Neural progenitor cell (in vitro differentiated cells): ENCODE data around the gene CCDC97. TPM values are rescaled to one million over a fixed set of nuclear protein-coding genes. Genes with fewer than 3 reads are reported as not detected.

Experiments
- DNase-seq: peaks from one replicate; pipeline ENCODE4 v3.0.0-alpha.2; 2016; ENCODE audit warnings: low spot score
- H2AFZ ChIP-seq: fragments of 200-600 bp; sonication (generic); replicated peaks from 2 replicates; pipeline ENCODE4 v1.6.1; 2016; ENCODE audit warnings: antibody characterized with exemption
- H3F3A ChIP-seq: fragments of 200-600 bp; sonication (generic); 2 replicates; pipeline ENCODE4 v1.6.1; 2016; ENCODE audit warnings: antibody characterized with exemption, low read depth
- H3K27ac ChIP-seq: fragments of 200-600 bp; sonication (generic); 2 replicates; pipeline ENCODE4 v1.5.1; 2016; ENCODE audit warnings: mild to moderate bottlenecking
- H3K27me3 ChIP-seq: fragments of 200-600 bp; sonication (generic); 2 replicates; pipeline ENCODE4 v1.6.1; 2016; ENCODE audit warnings: mild to moderate bottlenecking, moderate library complexity
- H3K36me3 ChIP-seq: fragments of 200-600 bp; sonication (generic); 2 replicates; pipeline ENCODE4 v1.5.1; 2016
- H3K4me1 ChIP-seq: fragments of 200-600 bp; sonication (generic); 2 replicates; pipeline ENCODE4 v1.6.1; 2016; ENCODE audit warnings: mixed run types
- H3K4me2 ChIP-seq: fragments of 200-600 bp; sonication (generic); 2 replicates; pipeline ENCODE4 v1.6.1; 2016
- H3K4me3 ChIP-seq: fragments of 200-600 bp; sonication (generic); 2 replicates; pipeline ENCODE4 v1.5.1; 2016
- H3K79me2 ChIP-seq: fragments of 200-600 bp; sonication (generic); 2 replicates; pipeline ENCODE4 v1.6.1; 2016; ENCODE audit warnings: low read depth
- H3K9ac ChIP-seq: fragments of 200-600 bp; sonication (generic); 2 replicates; pipeline ENCODE4 v1.6.1; 2016
- H3K9me3 ChIP-seq: fragments of 200-600 bp; sonication (generic); 2 replicates; pipeline ENCODE4 v1.5.1; 2016; ENCODE audit warnings: low read depth
- H4K20me1 ChIP-seq: fragments of 200-600 bp; sonication (generic); 2 replicates; pipeline ENCODE4 v1.6.1; 2016; ENCODE audit warnings: low read depth
- H3K27ac Mint-ChIP-seq: 3 replicates; pipeline ENCODE4 v1.8.0; 2021; ENCODE audit warnings: mixed read lengths
- H3K27me3 Mint-ChIP-seq: 2 replicates; pipeline ENCODE4 v1.8.0; 2022; ENCODE audit warnings: low read depth, mild to moderate bottlenecking, inconsistent platforms, moderate library complexity, mixed read lengths; ENCODE audit not compliant: insufficient read depth
- H3K36me3 Mint-ChIP-seq: 3 replicates; pipeline ENCODE4 v1.8.0; 2021; ENCODE audit warnings: mixed read lengths
- H3K4me1 Mint-ChIP-seq: 3 replicates; pipeline ENCODE4 v1.8.0; 2021; ENCODE audit warnings: mixed read lengths
- H3K4me3 Mint-ChIP-seq: 3 replicates; pipeline ENCODE4 v1.8.0; 2021; ENCODE audit warnings: mild to moderate bottlenecking, moderate library complexity, mixed read lengths
- H3K9me3 Mint-ChIP-seq: 3 replicates; pipeline ENCODE4 v1.8.0; 2020; ENCODE audit warnings: mixed read lengths
- EZH2 ChIP-seq: fragments of 200-600 bp; sonication (generic); IDR thresholded peaks from 2 replicates; pipeline ENCODE4 v1.6.1; 2017; ENCODE audit warnings: antibody characterized with exemption, mild to moderate bottlenecking, moderate library complexity
- EZH2phosphoT487 ChIP-seq: fragments of 200-600 bp; sonication (generic); IDR thresholded peaks from 2 replicates; pipeline ENCODE4 v1.6.1; 2017; ENCODE audit warnings: antibody characterized with exemption
- total RNA-seq: library from RNA; depleted of rRNA; stranded (reverse); fragments of >200 nt; gene quantifications from 2 replicates; pipeline ENCODE4 v1.2.3, GENCODE V29; 2015; ENCODE audit warnings: low replicate concordance
- TF ChIP-seq, protein P1 (sequence below): fragments of 200-600 bp; sonication (generic); IDR thresholded peaks from 2 replicates; pipeline ENCODE4 v1.5.1; 2017; ENCODE audit warnings: antibody characterized with exemption, mild to moderate bottlenecking

CCDC97 gene
- total RNA-seq, 1 donor from 2014 or later = 19.1 TPM

DNA sequence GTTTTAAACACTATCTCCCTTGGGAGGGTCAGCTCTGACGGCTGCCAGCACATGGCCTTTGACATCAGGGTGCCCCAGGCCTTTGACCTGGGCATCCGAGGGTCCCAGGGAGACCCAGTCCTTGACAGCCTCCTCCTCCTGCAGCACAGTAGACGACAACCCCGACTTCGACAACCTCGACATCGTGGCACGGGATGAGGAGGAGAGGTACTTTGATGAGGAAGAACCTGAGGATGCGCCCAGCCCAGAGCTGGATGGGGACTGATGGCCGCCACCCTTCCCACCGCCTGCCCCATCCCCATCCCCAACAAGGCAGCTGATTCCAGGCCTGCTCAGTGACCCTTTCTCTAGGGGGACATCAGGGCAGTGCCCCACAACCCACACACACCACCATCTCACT lies 12.5 kb downstream of the CCDC97 start:
- no peak for TF ChIP-seq EZH2
- TF ChIP-seq, protein P1, sequence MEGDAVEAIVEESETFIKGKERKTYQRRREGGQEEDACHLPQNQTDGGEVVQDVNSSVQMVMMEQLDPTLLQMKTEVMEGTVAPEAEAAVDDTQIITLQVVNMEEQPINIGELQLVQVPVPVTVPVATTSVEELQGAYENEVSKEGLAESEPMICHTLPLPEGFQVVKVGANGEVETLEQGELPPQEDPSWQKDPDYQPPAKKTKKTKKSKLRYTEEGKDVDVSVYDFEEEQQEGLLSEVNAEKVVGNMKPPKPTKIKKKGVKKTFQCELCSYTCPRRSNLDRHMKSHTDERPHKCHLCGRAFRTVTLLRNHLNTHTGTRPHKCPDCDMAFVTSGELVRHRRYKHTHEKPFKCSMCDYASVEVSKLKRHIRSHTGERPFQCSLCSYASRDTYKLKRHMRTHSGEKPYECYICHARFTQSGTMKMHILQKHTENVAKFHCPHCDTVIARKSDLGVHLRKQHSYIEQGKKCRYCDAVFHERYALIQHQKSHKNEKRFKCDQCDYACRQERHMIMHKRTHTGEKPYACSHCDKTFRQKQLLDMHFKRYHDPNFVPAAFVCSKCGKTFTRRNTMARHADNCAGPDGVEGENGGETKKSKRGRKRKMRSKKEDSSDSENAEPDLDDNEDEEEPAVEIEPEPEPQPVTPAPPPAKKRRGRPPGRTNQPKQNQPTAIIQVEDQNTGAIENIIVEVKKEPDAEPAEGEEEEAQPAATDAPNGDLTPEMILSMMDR = no peak
- TF ChIP-seq EZH2phosphoT487 = no peak
- H3K27me3 ChIP-seq = peaks cover 12% of the 10 kb centered on the region
- H3K9me3 ChIP-seq = no peaks in the 10 kb centered on the region
- H3K36me3 ChIP-seq = no peaks in the 10 kb centered on the region
- no peak overlapping the region for H3K27ac ChIP-seq
- no peak overlapping the region for H3K9ac ChIP-seq
- H3F3A ChIP-seq = peaks cover 21% of the 10 kb centered on the region
- H3K4me3 ChIP-seq = no peak overlapping the region
- Mint-ChIP-seq H3K36me3 (peaks cover 8% of the 10 kb centered on the region), H3K4me3 (no peak overlapping the region), H3K27ac (no peak overlapping the region), H3K27me3 (peaks cover 7% of the 10 kb centered on the region), H3K9me3 (no peaks in the 10 kb centered on the region), H3K4me1 (peaks cover 41% of the 10 kb centered on the region)
- H3K79me2 ChIP-seq = no peaks in the 10 kb centered on the region
- peaks cover 18% of the 10 kb centered on the region for H3K4me1 ChIP-seq
- no peak overlapping the region for H2AFZ ChIP-seq
- DNase-seq = no peak
- H3K4me2 ChIP-seq = no peak overlapping the region
- peaks cover 21% of the 10 kb centered on the region for H4K20me1 ChIP-seq

GRCh38 chr19:41323023-41323422 lies 13.1 kb downstream of the CCDC97 start:
- Mint-ChIP-seq H3K27ac (no peak overlapping the region), H3K36me3 (peaks cover 5% of the 10 kb centered on the region), H3K27me3 (peaks cover 10% of the 10 kb centered on the region), H3K4me3 (no peak overlapping the region), H3K9me3 (no peaks in the 10 kb centered on the region), H3K4me1 (peaks cover 43% of the 10 kb centered on the region)
- no peaks in the 10 kb centered on the region for H3K36me3 ChIP-seq
- H3K4me2 ChIP-seq = no peak overlapping the region
- TF ChIP-seq, protein P1 = no peak
- TF ChIP-seq EZH2phosphoT487 = no peak
- TF ChIP-seq EZH2 = no peak
- peaks cover 21% of the 10 kb centered on the region for H4K20me1 ChIP-seq
- H3F3A ChIP-seq = peaks cover 21% of the 10 kb centered on the region
- H3K4me1 ChIP-seq = peaks cover 18% of the 10 kb centered on the region
- H3K27ac ChIP-seq = no peak overlapping the region
- H2AFZ ChIP-seq = no peak overlapping the region
- no peak for DNase-seq
- no peak overlapping the region for H3K4me3 ChIP-seq
- no peaks in the 10 kb centered on the region for H3K9me3 ChIP-seq
- H3K79me2 ChIP-seq = no peaks in the 10 kb centered on the region
- no peak overlapping the region for H3K9ac ChIP-seq
- peaks cover 12% of the 10 kb centered on the region for H3K27me3 ChIP-seq

DNA sequence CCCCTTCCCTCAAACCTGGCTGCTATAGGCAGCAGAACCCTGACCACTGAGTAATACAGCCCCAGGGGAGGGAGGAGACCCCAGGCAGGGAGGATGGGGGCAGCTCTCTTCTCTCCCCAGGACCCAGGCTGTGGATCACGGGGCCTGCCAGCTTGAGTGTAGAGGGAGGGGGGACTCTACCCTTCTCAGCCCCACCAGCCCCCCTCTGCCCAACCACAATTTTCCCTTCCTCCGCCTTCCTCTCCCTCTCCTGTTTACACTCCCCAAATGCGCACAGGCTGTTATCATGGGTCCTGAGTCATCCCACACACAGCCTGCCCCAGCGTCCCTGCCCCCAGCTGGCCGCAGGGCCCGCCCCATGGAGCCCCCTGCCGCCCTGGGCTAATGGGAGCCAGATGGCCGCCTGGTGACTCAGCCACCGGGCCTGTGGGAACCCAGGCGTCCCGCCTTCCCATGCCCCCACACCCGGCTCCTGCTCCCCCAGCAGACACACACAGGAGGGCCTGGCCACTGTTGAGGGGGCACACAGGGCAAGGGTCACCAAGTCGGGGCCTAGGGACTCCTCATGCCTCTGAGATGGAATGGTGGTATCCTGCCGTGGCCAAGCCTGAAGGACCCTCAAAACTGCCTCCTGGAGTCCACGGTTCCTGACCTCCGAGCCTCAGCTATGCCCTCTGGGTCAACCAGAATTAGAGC lies 13.6 kb downstream of the CCDC97 start:
- no peaks in the 10 kb centered on the region for H3K36me3 ChIP-seq
- Mint-ChIP-seq H3K4me1 (peaks cover 48% of the 10 kb centered on the region), H3K36me3 (peaks cover 2% of the 10 kb centered on the region), H3K27ac (no peak overlapping the region), H3K4me3 (no peak overlapping the region), H3K27me3 (peaks cover 11% of the 10 kb centered on the region), H3K9me3 (no peaks in the 10 kb centered on the region)
- TF ChIP-seq EZH2 = no peak
- TF ChIP-seq EZH2phosphoT487 = no peak
- TF ChIP-seq, protein P1 = no peak
- peaks cover 18% of the 10 kb centered on the region for H3K4me1 ChIP-seq
- H3K9me3 ChIP-seq = no peaks in the 10 kb centered on the region
- H3K79me2 ChIP-seq = no peaks in the 10 kb centered on the region
- DNase-seq = no peak
- no peak overlapping the region for H3K9ac ChIP-seq
- H3K4me3 ChIP-seq = no peak overlapping the region
- peaks cover 21% of the 10 kb centered on the region for H3F3A ChIP-seq
- no peak overlapping the region for H2AFZ ChIP-seq
- peaks cover 12% of the 10 kb centered on the region for H3K27me3 ChIP-seq
- no peak overlapping the region for H3K27ac ChIP-seq
- H3K4me2 ChIP-seq = no peak overlapping the region
- peaks cover 21% of the 10 kb centered on the region for H4K20me1 ChIP-seq
